Ovary (tissue), 9 donors: ENCODE data around the gene HSPBP1. TPM values are rescaled to one million over a fixed set of nuclear protein-coding genes. Genes with fewer than 3 reads are reported as not detected.

Source experiments
- DNase-seq, 5 donors: peaks; one replicate each; pipeline ENCODE4 v3.0.0-alpha.2; 2019 to 2020
- H3K27ac ChIP-seq, 2 donors: fragments of 200-600 bp; one replicate each; pipeline versions ENCODE4 v1.5.1 to v1.8.0; 2019 to 2022
- H3K27me3 ChIP-seq: fragments of 200-600 bp; one replicate; pipeline ENCODE4 v1.8.0; 2022
- H3K36me3 ChIP-seq: fragments of 200-600 bp; sonication (generic); one replicate; pipeline ENCODE4 v1.5.1; 2019
- H3K4me1 ChIP-seq: one replicate; pipeline ENCODE4 v1.8.1; 2013; ENCODE audit warnings: mild to moderate bottlenecking, moderate library complexity; ENCODE audit not compliant: insufficient read depth
- H3K4me3 ChIP-seq: fragments of 200-600 bp; sonication (generic); one replicate; pipeline ENCODE4 v1.5.1; 2017
- H3K9me3 ChIP-seq, 2 donors: fragments of 200-600 bp in 1 of 2; sonication (generic) in 1 of 2; one replicate each; pipeline versions ENCODE4 v1.5.1 to v1.8.1; 2013 to 2019; ENCODE audit warnings: mild to moderate bottlenecking in 1 of 2, moderate library complexity in 1 of 2
- CTCF ChIP-seq, 3 donors: fragments of 450-650 bp in 2 of 3; fragments of 200-600 bp in 1 of 3; IDR thresholded peaks; one replicate each; pipeline versions ENCODE4 v1.5.1 to v1.8.0; 2016 to 2022; ENCODE audit warnings: antibody characterized with exemption in 3 of 3, mild to moderate bottlenecking in 1 of 3
- EP300 ChIP-seq: sonication (generic); formaldehyde crosslinking; IDR thresholded peaks from one replicate; pipeline ENCODE4 v1.6.1; 2017; ENCODE audit warnings: antibody characterized with exemption
- POLR2A ChIP-seq: fragments of 450-650 bp; IDR thresholded peaks from one replicate; pipeline ENCODE4 v1.6.1; 2017; ENCODE audit warnings: antibody characterized with exemption, mild to moderate bottlenecking, moderate library complexity
- WGBS, 3 donors: extraction: QIAGEN DNeasy Blood & Tissue Kit in 1 of 3; methylation state at CpG; one replicate each; pipeline versions ENCODE4 v1.1.5 to v1.1.7; 2013 to 2017; 5-methylcytosine and 5-hydroxymethylcytosine counted together
- intact Hi-C, 4 donors: fragments of 100-400 bp; cut with DNase I; formaldehyde crosslinking; loops; one replicate each; pipeline versions ENCODE4 v1.11.0 to v1.15.1; 2022 to 2023
- polyA plus RNA-seq, 2 donors: library from polyadenylated mRNA; stranded (reverse); fragments of 200-250 nt in 1 of 2; fragments of 350-450 nt in 1 of 2; fragmentation: Illumina TruSeq in 1 of 2; extraction: RNeasy Lipid Tissue Mini Kit (QIAGEN cat#74804) in 1 of 2; gene quantifications; one replicate each; pipeline ENCODE4 v1.2.3, GENCODE V29; 2013 to 2014
- total RNA-seq, 7 donors: library from RNA; depleted of rRNA in 2 of 7; stranded (reverse); fragments of >200 nt in 2 of 7; fragmentation: NEBNext Ultra II Directional in 3 of 7; extraction: Animal tissue kit (Norgen Biotek cat#: 25700) in 3 of 7; gene quantifications; one replicate each; pipeline versions ENCODE4 v1.1.0 to v1.2.4, GENCODE V29; 2016 to 2023
- donor health status: DM: no; HTN: no; CAD: no; lungs with moderate emphysema.
- donor health status: DM: no; HTN: no; CAD: no.
- donor health status: Bipolar disorder and iron deficiency.
- donor health status: DM: yes; HTN: yes; CAD: no.
- donor health status: DM: no; HTN: no; CAD: no.
- donor health status: DM: yes; HTN: yes; CAD: no.

Gene HSPBP1
- total and polyA plus RNA-seq, 9 donors: 3.6 to 40.7 (median 31.8) TPM

- no peak for DNase-seq
- no peaks in the 10 kb centered on the region for H3K36me3 ChIP-seq
- 92 to 95% (median 94%) methylated on average over 9 of the region's 9 CpGs for WGBS, 3 donors
- no peaks in the 10 kb centered on the region for H3K27me3 ChIP-seq
- no peak overlapping the region for H3K27ac ChIP-seq
- intact Hi-C loops: no loop called here
- H3K4me3 ChIP-seq: no peak overlapping the region
- H3K4me1 ChIP-seq: peaks cover 4% of the 10 kb centered on the region
- TF ChIP-seq EP300 (no peak), POLR2A (no peak), CTCF (IDR thresholded peaks at IDR 0.05) (no peak)
- H3K9me3 ChIP-seq: no peaks in the 10 kb centered on the region
Observed at GRCh38 chr19:55262359-55262758, 17.6 kb downstream of the HSPBP1 start.

GRCh38 chr19:55261671-55262126 lies 18.2 kb downstream of the HSPBP1 start:
- H3K9me3 ChIP-seq: no peaks in the 10 kb centered on the region
- H3K4me3 ChIP-seq: no peak overlapping the region
- H3K36me3 ChIP-seq: no peaks in the 10 kb centered on the region
- H3K27ac ChIP-seq: no peak overlapping the region
- peak in 1 of 5 donors; percentile 42 for DNase-seq
- no peak for TF ChIP-seq CTCF (IDR thresholded peaks at IDR 0.05)
- TF ChIP-seq POLR2A: no peak
- TF ChIP-seq EP300: no peak
- intact Hi-C loops: no loop called here
- 81 to 87% (median 81%) methylated on average over 13 of the region's 13 CpGs for WGBS, 3 donors
- H3K4me1 ChIP-seq: peaks cover 9% of the 10 kb centered on the region
- H3K27me3 ChIP-seq: no peaks in the 10 kb centered on the region

- Histone ChIP-seq H3K4me3 (peak overlapping the region; percentile 92), H3K36me3 (no peaks in the 10 kb centered on the region), H3K27me3 (no peaks in the 10 kb centered on the region), H3K9me3 (no peaks in the 10 kb centered on the region), H3K27ac (peak overlapping the region; percentile 47 to 84), H3K4me1 (peaks cover 18% of the 10 kb centered on the region)
- TF ChIP-seq CTCF (IDR thresholded peaks at IDR 0.05) (no peak), EP300 (no peak), POLR2A (no peak)
- peak in 3 of 5 donors; percentile 43 to 72 (median 64) for DNase-seq
- intact Hi-C loops: loop anchor here in 1 of 4 donors (5.0 kb wide), 1 partner anchor 142 kb away; the partner anchor contains the start of gene PPP1R12C
- 35 to 43% (median 37%) methylated on average over 29 of the region's 29 CpGs for WGBS, 3 donors
Observed at GRCh38 chr19:55259540-55260210, 20.2 kb downstream of the HSPBP1 start.

- TF ChIP-seq POLR2A: peak; percentile 75
- peak in 1 of 3 donors; percentile 61 for TF ChIP-seq CTCF (IDR thresholded peaks at IDR 0.05)
- peak; percentile 10 for TF ChIP-seq EP300
- peak; percentile 98 to 100 (median 98) for DNase-seq
- Histone ChIP-seq H3K36me3 (no peaks in the 10 kb centered on the region), H3K27me3 (no peaks in the 10 kb centered on the region), H3K4me1 (peaks cover 18% of the 10 kb centered on the region), H3K9me3 (no peaks in the 10 kb centered on the region), H3K4me3 (peak within 1 kb of the TSS; percentile 92), H3K27ac (peak within 1 kb of the TSS; percentile 70 to 84)
- intact Hi-C loops: loop anchor here in 1 of 4 donors (5.0 kb wide), 1 partner anchor 142 kb away; the partner anchor contains the start of gene PPP1R12C
- 0 to 1% (median 0%) methylated on average over 62 to 76 of the region's 76 CpGs for WGBS, 3 donors
Observed at GRCh38 chr19:55258828-55259539, 20.9 kb downstream of the HSPBP1 start, which contains the start of gene PPP6R1. Gene PPP6R1, minus strand, starts transcription at chr19:55259017. Its CDS starts 11,914 bp downstream, at chr19:55247103.
